Mesendoderm (in vitro differentiated cells): Measurements from ENCODE around the gene ZDHHC12.
A peak's percentile ranks its signal among the peaks of the same experiment; 100 is the strongest.

Experiments used
- DNase-seq: peaks from one replicate; pipeline ENCODE4 v3.0.0; 2013
- H2AK5ac ChIP-seq: 2 replicates; pipeline ENCODE4 v1.6.1; 2013; ENCODE audit warnings: low read length, inconsistent platforms
- H2BK120ac ChIP-seq: 2 replicates; pipeline ENCODE4 v1.6.1; 2013; ENCODE audit warnings: low read depth, mild to moderate bottlenecking, low read length, moderate library complexity, mixed read lengths
- H2BK15ac ChIP-seq: replicated peaks from 2 replicates; pipeline ENCODE4 v1.6.1; 2013; ENCODE audit warnings: low read depth, mild to moderate bottlenecking, moderate library complexity
- H2BK5ac ChIP-seq: 2 replicates; pipeline ENCODE4 v1.6.1; 2013; ENCODE audit warnings: low read length, inconsistent platforms
- H3K18ac ChIP-seq: 2 replicates; pipeline ENCODE4 v1.6.1; 2013; ENCODE audit warnings: mild to moderate bottlenecking, low read length, mixed read lengths
- H3K23ac ChIP-seq: one replicate; pipeline ENCODE4 v1.6.1; 2013; ENCODE audit warnings: low read length
- H3K27ac ChIP-seq: 2 replicates; pipeline ENCODE4 v1.5.1; 2013; ENCODE audit warnings: low read depth, mild to moderate bottlenecking, inconsistent platforms, low read length, moderate library complexity
- H3K27me3 ChIP-seq: 2 replicates; pipeline ENCODE4 v1.6.1; 2013; ENCODE audit warnings: low read length, control low read depth, mild to moderate bottlenecking, inconsistent platforms; ENCODE audit not compliant: insufficient read depth, poor library complexity
- H3K36me3 ChIP-seq: 2 replicates; pipeline ENCODE4 v1.6.1; 2013; ENCODE audit warnings: low read length, inconsistent platforms; ENCODE audit not compliant: control insufficient read depth, insufficient read depth
- H3K4ac ChIP-seq: one replicate; pipeline ENCODE4 v1.6.1; 2013; ENCODE audit warnings: low read depth, mild to moderate bottlenecking, low read length, moderate library complexity
- H3K4me1 ChIP-seq: 2 replicates; pipeline ENCODE4 v1.6.1; 2013; ENCODE audit warnings: low read depth, low read length, inconsistent platforms; ENCODE audit not compliant: control insufficient read depth
- H3K4me2 ChIP-seq: 2 replicates; pipeline ENCODE4 v1.6.1; 2013; ENCODE audit warnings: low read length
- H3K4me3 ChIP-seq: 2 replicates; pipeline ENCODE4 v1.5.1; 2013; ENCODE audit warnings: mild to moderate bottlenecking, low read length
- H3K56ac ChIP-seq: one replicate; pipeline ENCODE4 v1.6.1; 2013; ENCODE audit warnings: low read length
- H3K79me1 ChIP-seq: 2 replicates; pipeline ENCODE4 v1.6.1; 2013; ENCODE audit warnings: low read length, inconsistent platforms
- H3K79me2 ChIP-seq: 2 replicates; pipeline ENCODE4 v1.6.1; 2013; ENCODE audit warnings: mild to moderate bottlenecking, low read length; ENCODE audit not compliant: control insufficient read depth, insufficient read depth
- H3K9ac ChIP-seq: 2 replicates; pipeline ENCODE4 v1.6.1; 2013; ENCODE audit warnings: low read length, inconsistent platforms
- H4K5ac ChIP-seq: one replicate; pipeline ENCODE4 v1.6.1; 2013; ENCODE audit warnings: low read length
- H4K8ac ChIP-seq: one replicate; pipeline ENCODE4 v1.6.1; 2013; ENCODE audit warnings: low read depth, mild to moderate bottlenecking, control low read depth, low read length, moderate library complexity
- WGBS: extraction: QIAGEN DNeasy Blood & Tissue Kit; methylation state at CpG from one replicate; pipeline ENCODE4 v1.1.7; 2013; ENCODE audit warnings: low lambda C conversion rate, missing lambda C conversion rate; ENCODE audit not compliant: insufficient coverage; ENCODE audit errors: extremely low coverage; 5-methylcytosine and 5-hydroxymethylcytosine counted together

Gene ZDHHC12

GRCh38 chr9:128768606-128769005 is 44.7 kb upstream of the ZDHHC12 start:
- H3K79me1 ChIP-seq = peaks cover 1% of the 10 kb centered on the region
- WGBS = no CpG with 5 or more reads among the region's 6 CpGs
- no peak overlapping the region for H3K4ac ChIP-seq
- no peak overlapping the region for H4K5ac ChIP-seq
- no peaks in the 10 kb centered on the region for H3K27me3 ChIP-seq
- no peaks in the 10 kb centered on the region for H3K79me2 ChIP-seq
- H3K4me3 ChIP-seq = no peak overlapping the region
- H3K4me1 ChIP-seq = no peaks in the 10 kb centered on the region
- no peak overlapping the region for H2BK120ac ChIP-seq
- H3K56ac ChIP-seq = no peak overlapping the region
- H2BK15ac ChIP-seq = no peak overlapping the region
- H3K9ac ChIP-seq = no peak overlapping the region
- no peak overlapping the region for H3K18ac ChIP-seq
- H3K4me2 ChIP-seq = no peak overlapping the region
- no peak overlapping the region for H3K23ac ChIP-seq
- no peaks in the 10 kb centered on the region for H3K36me3 ChIP-seq
- H2AK5ac ChIP-seq = no peak overlapping the region
- no peak overlapping the region for H3K27ac ChIP-seq
- DNase-seq = no peak
- H2BK5ac ChIP-seq = no peak overlapping the region
- H4K8ac ChIP-seq = no peak overlapping the region

GRCh38 chr9:128765499-128765898 is 41.6 kb upstream of the ZDHHC12 start:
- Histone ChIP-seq H2BK120ac (no peak overlapping the region), H4K8ac (no peak overlapping the region), H3K4ac (no peak overlapping the region), H3K4me1 (no peaks in the 10 kb centered on the region), H3K9ac (no peak overlapping the region), H3K4me3 (no peak overlapping the region), H3K4me2 (no peak overlapping the region), H4K5ac (no peak overlapping the region), H3K27ac (no peak overlapping the region), H3K79me1 (peaks cover 1% of the 10 kb centered on the region), H3K27me3 (no peaks in the 10 kb centered on the region), H3K56ac (no peak overlapping the region), H3K79me2 (no peaks in the 10 kb centered on the region), H2AK5ac (no peak overlapping the region), H3K18ac (no peak overlapping the region), H3K36me3 (no peaks in the 10 kb centered on the region), H2BK5ac (no peak overlapping the region), H2BK15ac (no peak overlapping the region), H3K23ac (no peak overlapping the region)
- no CpG with 5 or more reads among the region's 3 CpGs for WGBS
- DNase-seq = no peak

- WGBS = no CpG with 5 or more reads among the region's 6 CpGs
- Histone ChIP-seq H3K27ac (no peak overlapping the region), H3K9ac (no peak overlapping the region), H3K36me3 (no peaks in the 10 kb centered on the region), H3K27me3 (no peaks in the 10 kb centered on the region), H3K18ac (no peak overlapping the region), H3K4me2 (no peak overlapping the region), H2BK120ac (no peak overlapping the region), H3K56ac (no peak overlapping the region), H3K23ac (no peak overlapping the region), H3K4me3 (no peak overlapping the region), H4K8ac (no peak overlapping the region), H2BK15ac (no peak overlapping the region), H3K4me1 (no peaks in the 10 kb centered on the region), H3K79me2 (no peaks in the 10 kb centered on the region), H4K5ac (no peak overlapping the region), H3K79me1 (peaks cover 1% of the 10 kb centered on the region), H2AK5ac (no peak overlapping the region), H2BK5ac (no peak overlapping the region), H3K4ac (no peak overlapping the region)
- DNase-seq = peak; percentile 47
Observed at GRCh38 chr9:128764361-128764760, 40.4 kb upstream of the ZDHHC12 start.

GRCh38 chr9:128762671-128763449 is 38.9 kb upstream of the ZDHHC12 start:
- Histone ChIP-seq H2BK120ac (no peak overlapping the region), H2BK5ac (no peak overlapping the region), H3K27ac (no peak overlapping the region), H3K56ac (no peak overlapping the region), H3K36me3 (no peaks in the 10 kb centered on the region), H2AK5ac (no peak overlapping the region), H2BK15ac (no peak overlapping the region), H3K79me1 (peaks cover 1% of the 10 kb centered on the region), H4K5ac (no peak overlapping the region), H3K18ac (no peak overlapping the region), H3K4me2 (no peak overlapping the region), H3K4me1 (no peaks in the 10 kb centered on the region), H3K4me3 (no peak overlapping the region), H3K27me3 (no peaks in the 10 kb centered on the region), H4K8ac (no peak overlapping the region), H3K9ac (no peak overlapping the region), H3K79me2 (no peaks in the 10 kb centered on the region), H3K23ac (no peak overlapping the region), H3K4ac (no peak overlapping the region)
- DNase-seq = no peak
- no CpG with 5 or more reads among the region's 9 CpGs for WGBS

- H3K9ac ChIP-seq = no peak overlapping the region
- H3K18ac ChIP-seq = no peak overlapping the region
- H2BK120ac ChIP-seq = no peak overlapping the region
- no peak overlapping the region for H3K23ac ChIP-seq
- H3K79me1 ChIP-seq = no peaks in the 10 kb centered on the region
- no peak overlapping the region for H3K4me3 ChIP-seq
- H3K4me1 ChIP-seq = no peaks in the 10 kb centered on the region
- no peak overlapping the region for H2AK5ac ChIP-seq
- H3K79me2 ChIP-seq = no peaks in the 10 kb centered on the region
- H2BK15ac ChIP-seq = no peak overlapping the region
- H2BK5ac ChIP-seq = no peak overlapping the region
- H4K5ac ChIP-seq = no peak overlapping the region
- H3K4me2 ChIP-seq = no peak overlapping the region
- H3K27ac ChIP-seq = no peak overlapping the region
- H3K4ac ChIP-seq = no peak overlapping the region
- no peaks in the 10 kb centered on the region for H3K27me3 ChIP-seq
- no peak overlapping the region for H3K56ac ChIP-seq
- H3K36me3 ChIP-seq = no peaks in the 10 kb centered on the region
- no peak overlapping the region for H4K8ac ChIP-seq
- DNase-seq = no peak
- WGBS = no CpG with 5 or more reads among the region's 6 CpGs
Observed at GRCh38 chr9:128757602-128758001, 33.7 kb upstream of the ZDHHC12 start.

GRCh38 chr9:128753627-128754026 is 29.7 kb upstream of the ZDHHC12 start:
- Histone ChIP-seq H3K79me2 (no peaks in the 10 kb centered on the region), H3K18ac (no peak overlapping the region)
- no CpG with 5 or more reads among the region's 16 CpGs for WGBS

More at GRCh38 chr9:128753627-128754026, 29.7 kb upstream of the ZDHHC12 start:
- H3K27me3 ChIP-seq = no peaks in the 10 kb centered on the region
- no peak overlapping the region for H3K4ac ChIP-seq
- H3K4me3 ChIP-seq = no peak overlapping the region
- H2BK15ac ChIP-seq = no peak overlapping the region
- no peaks in the 10 kb centered on the region for H3K36me3 ChIP-seq
- DNase-seq = no peak
- H3K4me2 ChIP-seq = no peak overlapping the region
- no peak overlapping the region for H2BK120ac ChIP-seq
- no peak overlapping the region for H2AK5ac ChIP-seq
- no peaks in the 10 kb centered on the region for H3K79me1 ChIP-seq
- H3K23ac ChIP-seq = no peak overlapping the region
- H4K5ac ChIP-seq = no peak overlapping the region
- no peak overlapping the region for H4K8ac ChIP-seq
- no peak overlapping the region for H3K27ac ChIP-seq
- H2BK5ac ChIP-seq = no peak overlapping the region
- H3K4me1 ChIP-seq = no peaks in the 10 kb centered on the region
- no peak overlapping the region for H3K9ac ChIP-seq
- no peak overlapping the region for H3K56ac ChIP-seq
